ENCODE results near the gene BHLHE23.
"Not testable (repeated sequence)": the region's sequence is repeated elsewhere in the genome, so short reads cannot be mapped to it uniquely, and the experiment has no call there.

Gene BHLHE23

DNA sequence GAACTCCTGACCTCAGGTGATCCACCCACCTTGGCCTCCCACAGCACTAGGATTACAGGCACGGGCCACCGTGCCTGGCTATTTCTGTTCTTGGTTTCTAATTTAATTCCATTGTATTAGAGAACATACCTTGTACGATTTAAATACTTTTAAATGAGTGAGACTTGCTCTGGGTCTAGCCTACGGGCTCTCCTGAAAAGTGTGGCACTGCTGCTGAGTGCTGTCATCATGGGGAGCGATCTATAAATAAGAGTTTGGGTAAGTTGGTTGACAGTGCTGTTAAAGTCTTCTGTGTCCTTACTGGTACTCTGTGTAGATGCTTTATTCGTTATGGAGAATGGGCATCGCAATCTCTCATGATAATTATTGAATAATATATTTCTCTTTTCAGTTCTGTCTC, 35.0 kb upstream of the BHLHE23 start:
- Histone ChIP-seq H3K4me3 (ENCODE audit: low read depth, low read length) (no peak overlapping the region), H3K9me3 (ENCODE audit: severe bottlenecking) (no peaks in the 10 kb centered on the region), H3K27me3 (ENCODE audit: insufficient read depth, low read depth, severe bottlenecking) (no peaks in the 10 kb centered on the region), H3K36me3 (no peaks in the 10 kb centered on the region), H3K27ac (no peak overlapping the region)
- no peak for DNase-seq
- TF ChIP-seq, protein P1, sequence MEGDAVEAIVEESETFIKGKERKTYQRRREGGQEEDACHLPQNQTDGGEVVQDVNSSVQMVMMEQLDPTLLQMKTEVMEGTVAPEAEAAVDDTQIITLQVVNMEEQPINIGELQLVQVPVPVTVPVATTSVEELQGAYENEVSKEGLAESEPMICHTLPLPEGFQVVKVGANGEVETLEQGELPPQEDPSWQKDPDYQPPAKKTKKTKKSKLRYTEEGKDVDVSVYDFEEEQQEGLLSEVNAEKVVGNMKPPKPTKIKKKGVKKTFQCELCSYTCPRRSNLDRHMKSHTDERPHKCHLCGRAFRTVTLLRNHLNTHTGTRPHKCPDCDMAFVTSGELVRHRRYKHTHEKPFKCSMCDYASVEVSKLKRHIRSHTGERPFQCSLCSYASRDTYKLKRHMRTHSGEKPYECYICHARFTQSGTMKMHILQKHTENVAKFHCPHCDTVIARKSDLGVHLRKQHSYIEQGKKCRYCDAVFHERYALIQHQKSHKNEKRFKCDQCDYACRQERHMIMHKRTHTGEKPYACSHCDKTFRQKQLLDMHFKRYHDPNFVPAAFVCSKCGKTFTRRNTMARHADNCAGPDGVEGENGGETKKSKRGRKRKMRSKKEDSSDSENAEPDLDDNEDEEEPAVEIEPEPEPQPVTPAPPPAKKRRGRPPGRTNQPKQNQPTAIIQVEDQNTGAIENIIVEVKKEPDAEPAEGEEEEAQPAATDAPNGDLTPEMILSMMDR (IDR thresholded peaks at IDR 0.05; ENCODE audit: low read depth, low read length), result no peak

DNA sequence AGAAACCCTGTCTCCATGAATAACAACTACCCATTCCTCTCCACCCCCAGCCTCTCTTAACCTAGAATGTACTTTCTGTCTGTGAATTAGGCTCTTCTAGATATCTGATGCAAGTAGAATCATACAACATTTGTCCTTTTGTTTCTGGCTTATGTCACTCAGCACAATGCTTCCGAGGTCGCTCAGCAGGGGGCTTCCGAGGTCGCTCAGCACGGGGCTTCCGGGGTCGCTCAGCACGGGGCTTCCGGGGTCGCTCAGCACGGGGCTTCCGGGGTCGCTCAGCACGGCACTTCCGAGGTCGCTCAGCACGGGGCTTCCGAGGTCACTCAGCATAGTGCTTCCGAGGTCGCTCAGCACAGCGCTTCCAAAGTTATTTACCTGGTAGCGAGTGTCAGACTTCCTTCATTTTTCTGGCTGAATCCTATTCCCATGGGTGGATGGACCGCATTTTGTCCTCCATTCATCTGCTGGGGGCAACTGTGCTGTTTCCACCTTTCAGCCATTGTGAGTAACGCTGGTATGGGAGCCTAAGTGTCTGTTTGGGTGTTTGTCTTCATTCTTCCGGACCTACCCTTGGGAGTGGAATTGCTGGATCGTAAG, 31.0 kb upstream of the BHLHE23 start:
- Histone ChIP-seq H3K9me3 (ENCODE audit: severe bottlenecking) (no peaks in the 10 kb centered on the region), H3K4me3 (ENCODE audit: low read depth, low read length) (no peak overlapping the region), H3K27me3 (ENCODE audit: insufficient read depth, low read depth, severe bottlenecking) (no peaks in the 10 kb centered on the region), H3K36me3 (no peaks in the 10 kb centered on the region), H3K27ac (no peak overlapping the region)
- no peak for DNase-seq
- TF ChIP-seq, protein P1 (IDR thresholded peaks at IDR 0.05; ENCODE audit: low read depth, low read length), result no peak

DNA sequence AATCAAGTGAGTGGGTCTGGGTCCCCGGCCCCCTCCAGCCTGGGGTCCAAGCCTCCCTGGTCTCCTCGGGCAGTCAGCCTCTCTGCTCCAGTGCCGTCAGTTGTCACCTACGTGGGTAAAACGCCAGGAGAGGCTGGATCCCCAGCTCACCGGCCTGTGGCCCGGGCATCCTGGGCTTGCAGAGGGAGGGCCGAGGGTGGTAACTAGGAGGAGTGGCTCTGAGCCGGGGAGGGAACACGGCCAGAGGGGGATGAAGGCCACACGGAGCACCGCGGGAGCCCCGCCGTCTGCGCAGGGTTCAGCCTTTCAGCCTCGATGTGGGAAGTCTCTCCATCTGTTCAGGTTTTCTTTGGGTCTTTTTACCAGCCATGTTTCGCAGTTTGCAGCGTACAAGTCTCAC, 29.5 kb upstream of the BHLHE23 start:
- Histone ChIP-seq H3K36me3 (no peaks in the 10 kb centered on the region), H3K9me3 (ENCODE audit: severe bottlenecking) (no peaks in the 10 kb centered on the region), H3K27me3 (ENCODE audit: insufficient read depth, low read depth, severe bottlenecking) (no peaks in the 10 kb centered on the region), H3K4me3 (ENCODE audit: low read depth, low read length) (peak overlapping the region; percentile 55), H3K27ac (peak overlapping the region; percentile 88)
- TF ChIP-seq, protein P1 (IDR thresholded peaks at IDR 0.05; ENCODE audit: low read depth, low read length), result no peak
- DNase-seq, result peak; percentile 88

DNA sequence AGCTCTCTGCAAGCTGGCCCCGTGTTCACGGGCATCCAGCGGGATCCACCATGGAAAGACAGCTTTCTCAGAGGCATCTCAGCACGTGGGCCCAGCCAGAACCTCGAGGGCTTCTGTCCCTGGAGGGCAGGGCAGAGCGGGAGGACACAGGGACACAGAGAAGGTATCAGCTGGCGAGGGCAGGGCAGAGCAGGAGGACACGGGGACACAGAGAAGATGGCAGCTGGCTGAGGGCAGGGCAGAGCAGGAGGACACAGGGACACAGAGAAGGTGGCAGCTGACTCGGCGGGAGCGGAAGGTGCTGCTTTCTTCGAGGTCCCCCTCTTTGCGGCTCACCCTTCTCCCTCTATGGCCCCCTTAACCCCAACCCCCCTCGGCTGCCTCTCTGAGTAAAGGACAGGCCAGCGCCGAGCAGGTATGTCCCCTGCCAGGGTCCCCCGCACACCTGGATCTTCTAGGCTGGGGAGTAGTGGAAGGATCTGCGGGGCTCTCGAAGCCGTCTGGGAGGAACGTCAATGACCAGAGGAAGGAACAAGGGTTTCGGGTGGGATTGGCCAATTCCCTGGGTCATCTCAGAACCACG, 28.9 kb upstream of the BHLHE23 start:
- TF ChIP-seq, protein P1 (IDR thresholded peaks at IDR 0.05; ENCODE audit: low read depth, low read length), result no peak
- H3K4me3 ChIP-seq (ENCODE audit: low read depth, low read length), result no peak overlapping the region
- no peaks in the 10 kb centered on the region for H3K9me3 ChIP-seq (ENCODE audit: severe bottlenecking)
- H3K27ac ChIP-seq, result peak overlapping the region; percentile 88
- no peaks in the 10 kb centered on the region for H3K27me3 ChIP-seq (ENCODE audit: insufficient read depth, low read depth, severe bottlenecking)
- DNase-seq, result no peak
- no peaks in the 10 kb centered on the region for H3K36me3 ChIP-seq

DNA sequence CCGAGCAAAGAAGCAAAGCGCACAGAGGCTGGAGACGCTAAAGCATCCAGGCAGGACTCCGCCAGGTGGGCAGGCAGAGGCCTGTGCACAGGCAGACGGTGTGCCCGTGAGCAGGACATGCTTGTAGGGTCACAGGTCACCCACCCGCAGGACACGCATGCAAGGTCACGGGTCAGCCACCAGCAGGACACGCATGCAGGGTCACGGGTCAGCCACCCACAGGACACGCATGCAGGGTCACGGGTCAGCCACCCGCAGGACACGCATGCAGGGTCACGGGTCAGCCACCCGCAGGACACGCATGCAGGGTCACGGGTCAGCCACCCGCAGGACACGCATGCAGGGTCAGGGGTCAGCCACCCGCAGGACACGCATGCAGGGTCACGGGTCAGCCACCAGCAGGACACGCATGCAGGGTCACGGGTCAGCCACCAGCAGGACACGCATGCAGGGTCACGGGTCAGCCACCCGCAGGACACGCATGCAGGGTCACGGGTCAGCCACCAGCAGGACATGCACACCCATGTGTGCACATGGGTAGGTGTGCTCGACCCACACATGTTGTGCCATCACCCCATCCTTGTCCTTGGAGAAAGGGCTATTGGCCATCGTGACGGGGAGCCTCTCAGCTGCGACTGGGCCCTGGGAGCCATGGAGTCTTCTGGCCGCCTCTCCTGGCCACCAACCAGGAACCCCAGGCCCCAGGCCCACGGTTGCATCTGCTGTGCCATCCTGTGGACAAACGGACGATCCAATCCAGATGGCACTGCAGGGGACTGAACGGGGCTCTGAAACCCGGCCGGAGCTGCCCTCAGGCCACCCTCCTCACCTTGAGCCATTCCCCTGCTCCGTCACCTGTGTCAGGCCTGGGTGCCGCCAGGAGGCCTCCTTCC, 28.2 kb upstream of the BHLHE23 start:
- not testable (repeated sequence) for H3K4me3 ChIP-seq (ENCODE audit: low read depth, low read length); H3K36me3 ChIP-seq; H3K27me3 ChIP-seq (ENCODE audit: insufficient read depth, low read depth, severe bottlenecking); H3K27ac ChIP-seq; DNase-seq; H3K9me3 ChIP-seq (ENCODE audit: severe bottlenecking)
